IPS-NIHi7 (cell line): ENCODE results near the gene B9D1.

Source experiments
- DNase-seq: peaks from one replicate; pipeline ENCODE4 v3.0.0; 2012; ENCODE audit warnings: mixed read lengths; ENCODE audit errors: extremely low spot score

Gene B9D1

GRCh38 chr17:19303367-19303776 lies 59.2 kb downstream of the B9D1 start:
- no peak for DNase-seq

GRCh38 chr17:19302791-19303331 lies 59.7 kb downstream of the B9D1 start:
- no peak for DNase-seq

DNA sequence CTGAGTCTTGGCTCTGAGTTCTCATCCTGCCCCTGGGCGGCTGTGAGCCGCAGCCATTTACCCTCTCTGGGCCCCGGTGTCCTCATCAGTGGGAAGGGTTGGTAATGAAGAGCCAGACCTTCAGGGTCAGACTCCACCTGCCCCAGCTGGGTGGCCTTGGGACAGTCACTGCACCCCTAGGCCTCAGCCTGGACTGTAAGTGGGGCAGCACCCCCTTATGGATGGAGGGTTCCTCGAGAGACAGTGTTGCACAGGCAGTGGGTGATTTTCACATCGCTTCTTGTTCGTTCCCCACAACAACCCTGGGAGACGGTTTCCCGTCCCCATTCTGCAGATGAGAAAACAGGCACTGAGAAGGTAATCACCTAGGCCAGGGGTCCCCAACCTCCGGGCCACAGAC lies 60.5 kb downstream of the B9D1 start:
- no peak for DNase-seq

DNA sequence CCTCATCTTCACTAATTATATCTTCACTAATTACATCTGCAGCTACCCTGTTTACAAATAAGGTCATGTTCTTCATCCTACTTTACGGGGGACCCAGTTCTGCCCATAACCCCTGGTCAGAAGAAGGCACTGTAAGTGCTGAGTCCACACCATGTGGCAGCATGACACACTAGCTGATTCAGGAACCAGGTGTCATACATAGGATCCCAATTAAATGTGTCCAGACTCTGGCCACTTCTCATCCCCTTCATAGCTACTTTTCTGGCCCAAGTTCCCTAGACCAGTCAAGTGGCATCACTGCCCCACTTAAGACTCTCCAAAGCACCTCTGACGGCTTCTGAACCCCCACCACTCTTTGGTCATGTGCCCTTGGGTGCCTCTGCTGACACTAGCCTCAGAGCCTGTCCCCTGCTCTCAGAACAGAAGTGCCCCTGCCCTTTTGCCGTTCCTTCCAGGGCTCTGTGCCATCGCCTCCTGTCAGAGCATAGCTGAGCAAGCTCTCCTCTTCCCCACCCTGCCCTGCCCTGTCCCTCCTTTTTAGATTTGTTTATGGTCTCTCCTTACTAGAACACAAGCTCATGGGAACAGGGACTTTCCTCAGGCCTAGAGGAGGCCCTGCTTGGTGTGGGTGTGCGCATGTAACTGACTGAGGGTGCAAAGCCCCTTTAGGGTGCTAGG lies 61.1 kb downstream of the B9D1 start:
- no peak for DNase-seq

DNA sequence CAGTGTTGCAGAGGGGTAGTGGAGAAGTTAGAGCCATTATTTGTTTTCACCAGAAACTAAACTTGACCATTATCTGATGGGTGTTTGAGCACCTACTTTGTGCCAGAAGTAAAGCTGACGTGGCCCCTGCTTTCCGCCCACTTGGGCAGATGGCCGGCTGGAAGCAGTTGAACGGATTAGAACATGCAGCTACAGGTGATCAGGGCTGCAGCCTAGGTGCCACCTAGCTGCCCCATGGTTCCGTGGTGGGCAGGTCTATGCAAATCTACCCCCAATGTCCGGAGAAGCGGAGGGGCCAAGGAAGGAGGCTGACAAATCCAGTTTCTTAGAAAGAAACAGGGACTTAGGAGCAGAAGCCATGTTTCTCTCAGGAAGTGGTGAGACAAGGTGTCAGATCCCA lies 62.7 kb downstream of the B9D1 start:
- DNase-seq, result no peak

- DNase-seq, result no peak
These were observed 63.2 kb downstream of the B9D1 start for GRCh38 chr17:19299214-19299747.

DNA sequence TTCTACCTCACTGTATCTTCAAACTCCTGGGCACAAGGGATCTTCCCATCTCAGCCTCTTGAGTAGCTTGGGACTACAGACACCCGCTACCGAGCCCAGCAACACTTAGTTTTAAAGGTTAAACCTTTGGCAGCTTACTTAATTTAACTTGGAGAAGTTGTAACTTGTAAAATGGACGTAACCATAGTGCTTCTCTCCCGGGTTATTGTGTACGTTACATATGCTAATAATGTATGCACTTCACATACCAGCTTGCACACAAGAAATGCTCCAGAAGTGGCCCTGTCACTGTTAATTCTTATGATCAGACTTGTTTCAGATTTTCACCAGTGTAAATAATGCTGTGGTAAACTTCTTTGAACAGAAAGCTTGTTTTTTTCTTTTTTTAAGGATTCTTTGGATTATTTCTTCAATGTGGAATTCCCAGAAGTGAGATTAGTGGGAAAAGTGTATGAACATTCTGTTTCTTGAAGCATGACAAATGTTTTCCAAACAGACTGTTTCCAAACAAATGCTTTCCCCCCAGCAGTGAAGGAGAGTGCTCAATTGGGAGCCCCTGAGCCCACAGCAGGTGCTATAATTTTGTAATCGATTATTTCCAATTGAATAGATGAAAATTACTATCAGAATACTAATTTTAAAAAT lies 63.8 kb downstream of the B9D1 start:
- DNase-seq, result no peak

DNA sequence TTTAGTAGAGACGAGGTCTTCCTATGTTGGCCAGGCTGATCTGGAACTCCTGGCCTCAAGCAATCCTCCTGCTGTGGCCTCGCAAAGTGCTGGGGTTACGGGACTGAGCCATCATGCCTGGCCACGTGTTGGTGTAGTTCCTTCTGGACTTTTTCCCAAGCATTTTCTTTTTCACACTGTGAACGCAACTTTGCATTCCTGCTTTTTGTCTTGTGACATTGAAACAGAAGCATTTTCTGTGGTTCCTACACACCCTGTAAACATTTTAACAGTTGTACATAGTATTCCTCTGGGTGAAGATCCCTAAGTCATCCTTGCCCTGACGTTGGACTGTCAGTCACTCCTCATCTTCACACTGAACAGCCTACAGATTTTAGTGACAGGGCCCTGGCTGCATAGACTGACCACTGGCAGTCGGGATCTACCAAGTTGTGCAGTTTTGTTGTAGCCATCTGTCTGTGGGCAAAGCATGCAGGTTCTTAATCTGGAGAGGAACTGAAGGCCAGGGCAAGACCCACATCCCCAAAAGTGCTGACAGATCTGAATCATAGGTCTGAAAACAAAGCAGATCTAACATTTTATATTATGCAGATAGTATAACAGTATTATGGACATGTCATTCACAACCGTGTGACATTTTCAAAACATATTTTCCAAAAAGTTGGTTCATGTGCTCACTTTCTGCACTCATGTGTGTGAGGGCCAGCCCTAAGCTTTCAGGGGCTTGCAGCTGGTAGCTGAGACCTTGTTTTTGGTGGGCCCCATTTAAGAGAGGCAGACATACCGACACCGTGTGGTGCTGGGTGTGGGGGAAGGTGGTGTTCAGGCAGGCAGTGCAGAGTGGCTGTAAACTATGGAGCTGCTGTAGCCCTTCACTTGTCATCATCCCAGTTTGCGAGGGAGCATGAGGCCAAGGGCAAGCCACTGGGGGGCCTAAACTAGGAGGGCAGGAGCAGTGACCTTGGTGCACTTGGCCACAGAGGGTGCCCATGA lies 65.4 kb downstream of the B9D1 start:
- no peak for DNase-seq

DNA sequence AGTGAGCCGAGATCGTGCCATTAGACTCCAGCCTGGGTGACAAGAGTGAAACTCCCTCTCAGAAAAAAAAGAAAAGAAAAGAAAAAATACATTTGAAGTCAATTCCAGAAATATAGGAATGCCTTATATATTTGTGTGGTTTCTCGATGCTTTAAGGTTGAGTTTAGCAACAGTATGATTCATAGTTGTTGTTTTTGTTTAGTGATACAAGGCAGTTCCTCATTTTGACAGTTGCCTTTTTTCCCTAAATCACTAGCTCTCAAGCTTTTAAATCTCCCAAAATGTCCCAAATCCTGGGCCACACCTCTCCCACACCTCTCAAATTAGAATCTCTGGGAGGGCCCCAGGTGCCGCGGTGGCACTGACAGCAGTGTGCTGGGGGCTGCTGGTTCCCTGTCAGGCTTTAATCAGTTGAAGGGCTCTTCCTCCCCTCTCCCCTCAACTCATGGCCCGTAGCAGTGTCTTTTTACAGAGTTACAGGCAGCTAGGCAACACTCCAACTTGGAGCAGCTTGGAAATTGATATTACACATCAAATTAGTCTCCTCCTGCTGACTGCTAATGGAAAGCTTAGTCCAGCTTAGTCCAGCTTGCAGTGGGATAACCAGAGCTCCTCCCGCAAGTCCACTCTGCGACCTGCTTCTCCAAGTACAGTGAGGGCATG lies 66.9 kb downstream of the B9D1 start:
- no peak for DNase-seq

GRCh38 chr17:19294443-19294842 lies 68.1 kb downstream of the B9D1 start:
- no peak for DNase-seq
